MM.1S (cell line): Measurements from ENCODE around the gene FADS3.

Experiments used
- CTCF ChIP-seq: fragments of 300-600 bp; sonication (generic); IDR thresholded peaks from 2 replicates; pipeline ENCODE4 v1.5.1; 2016; ENCODE audit warnings: antibody characterized with exemption, low read length, mixed read lengths
- EZH2 ChIP-seq: fragments of 300-600 bp; sonication (generic); optimal IDR thresholded peaks from 2 replicates; pipeline ENCODE3; 2017; ENCODE audit warnings: low read depth, mild to moderate bottlenecking, antibody characterized with exemption, low read length, mixed read lengths
- EZH2phosphoT487 ChIP-seq: fragments of 300-600 bp; sonication (generic); IDR thresholded peaks from 2 replicates; pipeline ENCODE4 v1.6.1; 2018; ENCODE audit warnings: antibody characterized with exemption, low read length

GRCh38 chr11:61935861-61936260 is 44.5 kb upstream of the FADS3 start:
- TF ChIP-seq CTCF (no peak), EZH2 (no peak), EZH2phosphoT487 (no peak)
